ENCODE results near the gene COBLL1. TPM values are rescaled to one million over a fixed set of nuclear protein-coding genes. Genes with fewer than 3 reads are reported as not detected.

Gene COBLL1
- total RNA-seq, 2 donors from 2014 or later: 14.9 to 21.1 TPM

DNA sequence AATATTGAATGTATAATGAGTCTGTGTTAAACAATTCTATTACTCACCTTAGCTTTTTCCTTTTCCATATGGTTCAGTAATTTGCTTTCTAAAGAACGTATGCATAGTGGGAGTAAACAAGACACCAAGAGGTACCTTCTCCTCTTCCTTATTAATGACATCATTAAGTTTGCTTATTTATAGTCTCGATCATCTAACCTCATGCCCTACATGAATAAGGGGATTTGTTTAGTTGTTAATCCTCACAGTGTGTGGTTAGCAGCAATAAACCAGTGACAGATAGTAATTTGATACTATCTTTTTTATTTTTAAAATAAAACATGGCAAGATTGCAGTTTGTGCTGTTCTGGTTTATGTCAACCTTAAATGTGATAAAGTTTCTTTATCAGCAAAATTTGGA lies 69.7 kb downstream of the COBLL1 start:
- Histone ChIP-seq H3K27ac (no peak overlapping the region), H3K36me3 (no peaks in the 10 kb centered on the region), H3K9me3 (no peaks in the 10 kb centered on the region), H3K4me3 (no peak overlapping the region), H3K27me3 (no peaks in the 10 kb centered on the region), H3K4me1 (peaks cover 0 to 5% of the 10 kb centered on the region in 2 donors)
- TF ChIP-seq, protein P1, sequence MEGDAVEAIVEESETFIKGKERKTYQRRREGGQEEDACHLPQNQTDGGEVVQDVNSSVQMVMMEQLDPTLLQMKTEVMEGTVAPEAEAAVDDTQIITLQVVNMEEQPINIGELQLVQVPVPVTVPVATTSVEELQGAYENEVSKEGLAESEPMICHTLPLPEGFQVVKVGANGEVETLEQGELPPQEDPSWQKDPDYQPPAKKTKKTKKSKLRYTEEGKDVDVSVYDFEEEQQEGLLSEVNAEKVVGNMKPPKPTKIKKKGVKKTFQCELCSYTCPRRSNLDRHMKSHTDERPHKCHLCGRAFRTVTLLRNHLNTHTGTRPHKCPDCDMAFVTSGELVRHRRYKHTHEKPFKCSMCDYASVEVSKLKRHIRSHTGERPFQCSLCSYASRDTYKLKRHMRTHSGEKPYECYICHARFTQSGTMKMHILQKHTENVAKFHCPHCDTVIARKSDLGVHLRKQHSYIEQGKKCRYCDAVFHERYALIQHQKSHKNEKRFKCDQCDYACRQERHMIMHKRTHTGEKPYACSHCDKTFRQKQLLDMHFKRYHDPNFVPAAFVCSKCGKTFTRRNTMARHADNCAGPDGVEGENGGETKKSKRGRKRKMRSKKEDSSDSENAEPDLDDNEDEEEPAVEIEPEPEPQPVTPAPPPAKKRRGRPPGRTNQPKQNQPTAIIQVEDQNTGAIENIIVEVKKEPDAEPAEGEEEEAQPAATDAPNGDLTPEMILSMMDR (IDR thresholded peaks at IDR 0.05): no peak
- no peak for DNase-seq (ENCODE audit: low spot score)

DNA sequence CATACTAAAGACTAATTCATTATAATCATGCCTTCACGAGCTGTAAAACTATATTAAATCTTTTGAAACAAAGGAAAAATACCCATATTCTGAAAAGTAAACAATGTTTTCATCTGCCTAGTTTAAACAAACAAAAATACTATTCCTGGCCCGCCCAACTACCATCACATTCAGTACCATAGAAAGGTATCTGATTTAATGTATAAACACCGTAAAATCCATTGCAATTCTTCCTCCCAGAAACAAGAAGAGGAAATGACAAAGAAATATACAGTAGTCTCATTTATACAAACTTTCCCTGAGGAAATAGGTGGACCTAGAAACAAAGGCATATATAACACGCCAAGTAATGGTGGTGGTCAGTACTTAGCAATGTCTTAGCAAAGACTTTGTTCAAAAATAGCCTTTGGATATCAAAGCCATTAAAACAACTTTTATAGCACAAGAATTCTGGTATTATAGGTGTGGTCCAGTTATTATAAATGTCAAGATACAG lies 71.2 kb downstream of the COBLL1 start:
- TF ChIP-seq, protein P1 (IDR thresholded peaks at IDR 0.05): no peak
- Histone ChIP-seq H3K36me3 (no peaks in the 10 kb centered on the region), H3K4me1 (peaks cover 0 to 5% of the 10 kb centered on the region in 2 donors), H3K4me3 (no peak overlapping the region), H3K9me3 (no peaks in the 10 kb centered on the region), H3K27ac (no peak overlapping the region), H3K27me3 (no peaks in the 10 kb centered on the region)
- DNase-seq (ENCODE audit: low spot score): no peak

DNA sequence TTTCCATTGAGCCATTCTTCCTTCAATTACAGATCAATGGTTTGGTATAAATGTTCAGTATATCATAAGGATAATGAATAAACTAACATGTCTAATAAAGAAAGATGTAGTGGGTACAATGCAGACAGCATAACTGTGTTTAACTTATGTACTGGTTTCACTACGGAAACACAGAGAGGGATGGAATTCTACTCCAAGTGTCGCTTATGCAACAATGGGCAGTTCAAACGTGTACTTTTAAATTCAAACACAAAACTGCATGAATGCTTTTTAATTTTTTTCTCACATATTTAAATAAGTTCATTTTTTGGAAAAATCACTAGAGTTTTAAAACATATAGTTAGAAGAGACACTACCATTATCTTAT lies 74.7 kb downstream of the COBLL1 start:
- TF ChIP-seq, protein P1 (IDR thresholded peaks at IDR 0.05): no peak
- Histone ChIP-seq H3K27me3 (no peaks in the 10 kb centered on the region), H3K4me3 (no peak overlapping the region), H3K36me3 (no peaks in the 10 kb centered on the region), H3K27ac (no peak overlapping the region), H3K4me1 (no peaks in the 10 kb centered on the region), H3K9me3 (no peaks in the 10 kb centered on the region)
- no peak for DNase-seq (ENCODE audit: low spot score)

DNA sequence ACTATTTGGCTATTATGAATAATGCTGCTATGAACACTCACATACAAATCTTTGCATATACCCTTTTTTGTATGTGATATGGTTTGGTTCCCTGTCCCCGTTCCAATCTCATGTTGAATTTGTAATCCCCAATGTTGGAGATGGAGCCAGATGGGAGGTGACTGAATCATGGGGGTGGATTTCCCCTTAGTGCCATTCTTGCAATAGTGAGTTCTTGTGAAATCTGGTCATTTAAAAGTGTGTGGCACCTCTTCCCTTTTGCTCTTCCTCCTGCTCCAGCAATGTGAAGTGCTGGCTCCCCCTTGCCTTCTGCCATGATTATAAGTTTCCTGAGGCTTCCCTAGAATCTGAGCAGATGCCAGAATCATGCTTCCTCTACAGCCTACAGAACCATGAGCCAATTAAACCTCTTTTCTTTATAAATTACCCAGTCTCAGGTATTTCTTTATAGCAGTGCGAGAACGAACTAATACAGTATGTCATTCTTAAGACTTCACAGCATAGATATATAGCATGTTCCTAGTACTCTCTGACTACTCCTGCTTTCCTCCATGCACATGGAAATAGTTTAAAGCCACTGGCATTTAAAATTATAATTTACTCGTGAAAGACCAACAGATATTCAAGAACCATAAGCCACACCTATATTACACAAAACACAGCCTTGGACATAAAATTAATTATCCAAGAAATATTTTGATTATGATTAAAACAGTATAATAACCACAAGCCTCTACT lies 75.2 kb downstream of the COBLL1 start:
- Histone ChIP-seq H3K27me3 (no peaks in the 10 kb centered on the region), H3K9me3 (no peaks in the 10 kb centered on the region), H3K36me3 (no peaks in the 10 kb centered on the region), H3K4me1 (no peaks in the 10 kb centered on the region), H3K4me3 (no peak overlapping the region), H3K27ac (no peak overlapping the region)
- DNase-seq (ENCODE audit: low spot score): no peak
- TF ChIP-seq, protein P1 (IDR thresholded peaks at IDR 0.05): no peak

DNA sequence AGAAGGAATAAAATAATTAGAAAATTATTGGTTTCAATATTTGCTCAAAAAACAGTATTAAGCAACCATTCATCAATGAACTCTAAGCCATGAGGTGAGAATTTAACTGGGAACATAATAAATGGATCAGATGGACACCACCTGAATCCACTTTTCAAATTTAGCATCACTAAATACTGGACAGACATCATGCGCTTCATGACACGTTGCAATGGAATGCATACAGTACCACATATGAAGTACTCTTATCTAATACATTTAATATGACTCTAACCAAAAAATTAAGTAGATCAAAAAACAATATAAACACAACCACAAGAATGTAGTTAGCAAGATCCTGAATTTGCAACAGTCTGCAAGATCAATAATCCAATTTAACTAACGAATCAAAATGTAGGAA lies 76.6 kb downstream of the COBLL1 start:
- TF ChIP-seq, protein P1 (IDR thresholded peaks at IDR 0.05): no peak
- H3K36me3 ChIP-seq: no peaks in the 10 kb centered on the region
- no peaks in the 10 kb centered on the region for H3K4me1 ChIP-seq
- H3K27me3 ChIP-seq: no peaks in the 10 kb centered on the region
- H3K9me3 ChIP-seq: no peaks in the 10 kb centered on the region
- H3K27ac ChIP-seq: no peak overlapping the region
- DNase-seq (ENCODE audit: low spot score): no peak
- H3K4me3 ChIP-seq: no peak overlapping the region

DNA sequence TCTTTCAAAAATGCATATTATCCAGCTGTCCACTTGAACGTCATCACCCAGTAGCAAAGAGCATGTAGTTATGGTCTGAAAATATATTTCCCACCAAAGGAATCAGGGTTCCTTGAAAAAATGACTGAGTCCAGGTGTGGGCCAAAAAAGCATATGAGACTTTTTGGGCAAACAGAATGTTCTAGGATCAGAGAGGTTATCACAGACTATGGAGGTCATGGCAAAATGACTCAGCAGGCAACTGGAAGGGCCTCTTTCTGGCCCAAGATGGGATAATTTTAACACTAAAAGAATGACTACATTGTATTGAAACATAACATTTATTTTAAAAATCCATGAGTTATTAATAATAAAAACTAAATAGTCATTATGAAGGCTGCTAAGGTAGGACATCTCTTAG lies 77.1 kb downstream of the COBLL1 start:
- Histone ChIP-seq H3K9me3 (no peaks in the 10 kb centered on the region), H3K36me3 (no peaks in the 10 kb centered on the region)
- no peak for DNase-seq (ENCODE audit: low spot score)

More for the DNA sequence above, 77.1 kb downstream of the COBLL1 start:
- TF ChIP-seq, protein P1 (IDR thresholded peaks at IDR 0.05): no peak
- Histone ChIP-seq H3K4me3 (no peak overlapping the region), H3K27ac (no peak overlapping the region), H3K4me1 (no peaks in the 10 kb centered on the region), H3K27me3 (no peaks in the 10 kb centered on the region)

Data from right atrium auricular region (tissue), 2 donors.